M059J (cell line): ENCODE data around the gene MSRB2. TPM values are rescaled to one million over a fixed set of nuclear protein-coding genes. Genes with fewer than 3 reads are reported as not detected.

ENCODE experiments used
- DNase-seq: peaks from one replicate; pipeline ENCODE4 v3.0.0-alpha.2; 2012; ENCODE audit warnings: low read depth
- total RNA-seq: library from RNA; depleted of rRNA; stranded (reverse); fragments of >200 nt; shearing (Covaris generic); gene quantifications from 2 replicates; pipeline ENCODE4 v1.2.3, GENCODE V29; 2014

The MSRB2 gene
- total RNA-seq, 1 experiment from 2014 or later: 11.7 TPM

DNA sequence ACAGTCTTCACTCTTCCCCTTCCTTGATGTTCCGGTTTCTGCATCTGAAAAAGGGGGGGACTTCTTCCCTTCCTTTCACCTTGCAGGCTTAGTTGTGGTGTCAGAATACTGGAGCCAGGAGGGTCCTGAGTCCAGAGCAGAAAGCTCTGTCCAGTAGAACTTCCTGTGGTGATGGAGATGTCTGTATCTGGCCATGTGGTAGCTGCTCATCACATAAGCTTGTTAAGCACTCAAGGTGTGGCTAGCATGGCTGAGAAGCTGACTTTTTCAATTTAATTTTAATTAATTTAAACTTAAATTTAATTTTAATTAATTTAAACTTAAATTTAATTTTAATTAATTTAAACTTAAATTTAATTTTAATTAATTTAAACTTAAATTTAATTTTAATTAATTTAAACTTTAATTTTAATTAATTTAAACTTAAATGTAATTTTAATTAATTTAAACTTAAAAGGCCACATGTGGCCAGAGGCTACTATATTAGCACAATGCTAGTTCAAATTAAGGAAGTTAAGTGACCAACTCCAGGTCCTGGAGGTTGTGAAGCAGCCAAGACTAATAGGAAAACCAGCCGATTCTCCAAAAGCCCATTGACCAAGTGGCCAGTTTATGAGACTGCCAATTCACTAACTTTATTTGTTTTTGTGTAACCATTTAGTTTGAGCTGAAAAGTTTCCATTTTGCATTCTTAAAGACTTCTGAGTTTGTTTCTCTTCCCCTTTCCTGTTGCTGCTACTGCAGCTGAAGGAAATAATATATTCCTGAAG is 16.3 kb downstream of the MSRB2 start:
- no peak for DNase-seq

DNA sequence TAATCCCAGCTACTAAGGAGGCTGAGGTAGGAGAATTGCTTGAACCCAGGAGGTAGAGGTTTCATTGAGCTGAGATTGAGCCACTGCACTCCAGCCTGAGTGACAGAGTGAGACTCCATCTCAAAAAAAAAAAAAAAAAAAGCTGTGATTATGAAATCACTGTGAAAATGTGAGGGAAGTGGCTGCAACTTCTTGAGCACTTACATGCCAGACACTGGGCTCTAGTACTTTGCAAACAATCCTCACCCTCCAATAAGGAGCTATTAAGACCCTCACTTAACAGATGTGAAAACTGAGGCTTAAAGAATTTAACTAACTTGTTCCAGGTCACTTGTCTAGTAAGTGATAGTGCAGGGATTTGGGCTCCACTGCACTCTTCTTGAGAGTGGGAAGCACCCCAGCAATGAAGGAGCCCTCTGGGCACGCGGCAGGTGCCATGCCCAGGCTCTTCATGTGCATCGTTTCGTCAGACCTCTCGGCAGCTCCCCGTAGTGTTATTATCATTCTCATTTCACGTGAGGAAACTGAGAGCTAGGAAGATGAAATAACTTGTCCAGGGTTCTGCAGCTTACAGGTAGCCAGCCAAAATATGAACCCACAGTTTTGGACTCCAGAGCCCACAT is 19.0 kb downstream of the MSRB2 start:
- DNase-seq: no peak

DNA sequence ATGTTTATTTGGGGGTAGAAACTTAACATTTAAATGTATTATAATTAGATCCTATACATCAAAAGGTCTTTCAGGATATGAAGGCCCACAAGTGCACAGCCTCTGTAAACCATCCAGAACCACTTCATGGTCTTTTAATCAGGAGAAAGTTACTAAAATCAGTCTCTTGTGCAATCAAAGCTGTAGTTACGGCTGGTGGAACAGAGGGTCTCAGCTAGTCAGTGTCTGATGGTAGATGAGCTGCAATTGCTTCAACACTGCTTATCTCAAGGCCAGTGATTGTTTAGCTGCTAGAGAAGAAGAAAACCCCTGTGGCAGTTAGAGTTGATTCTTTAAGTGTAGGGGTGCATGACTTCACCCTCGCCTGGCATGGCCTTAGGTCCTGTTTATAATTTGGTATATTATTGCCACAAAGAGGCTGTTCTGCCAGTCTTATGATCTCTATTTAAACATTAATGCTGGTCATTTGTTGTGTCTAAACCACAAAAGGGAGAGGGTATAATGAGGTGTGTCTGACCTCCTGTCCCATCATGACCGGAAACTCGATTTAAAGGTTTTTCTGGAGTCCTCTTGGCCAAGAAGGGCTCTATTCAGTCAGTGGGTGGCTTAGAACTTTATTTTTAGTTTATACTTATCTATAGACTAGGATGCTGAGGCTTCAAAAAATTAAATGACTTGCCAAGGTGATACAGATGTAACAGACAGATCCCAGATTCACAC is 21.3 kb downstream of the MSRB2 start:
- no peak for DNase-seq

DNA sequence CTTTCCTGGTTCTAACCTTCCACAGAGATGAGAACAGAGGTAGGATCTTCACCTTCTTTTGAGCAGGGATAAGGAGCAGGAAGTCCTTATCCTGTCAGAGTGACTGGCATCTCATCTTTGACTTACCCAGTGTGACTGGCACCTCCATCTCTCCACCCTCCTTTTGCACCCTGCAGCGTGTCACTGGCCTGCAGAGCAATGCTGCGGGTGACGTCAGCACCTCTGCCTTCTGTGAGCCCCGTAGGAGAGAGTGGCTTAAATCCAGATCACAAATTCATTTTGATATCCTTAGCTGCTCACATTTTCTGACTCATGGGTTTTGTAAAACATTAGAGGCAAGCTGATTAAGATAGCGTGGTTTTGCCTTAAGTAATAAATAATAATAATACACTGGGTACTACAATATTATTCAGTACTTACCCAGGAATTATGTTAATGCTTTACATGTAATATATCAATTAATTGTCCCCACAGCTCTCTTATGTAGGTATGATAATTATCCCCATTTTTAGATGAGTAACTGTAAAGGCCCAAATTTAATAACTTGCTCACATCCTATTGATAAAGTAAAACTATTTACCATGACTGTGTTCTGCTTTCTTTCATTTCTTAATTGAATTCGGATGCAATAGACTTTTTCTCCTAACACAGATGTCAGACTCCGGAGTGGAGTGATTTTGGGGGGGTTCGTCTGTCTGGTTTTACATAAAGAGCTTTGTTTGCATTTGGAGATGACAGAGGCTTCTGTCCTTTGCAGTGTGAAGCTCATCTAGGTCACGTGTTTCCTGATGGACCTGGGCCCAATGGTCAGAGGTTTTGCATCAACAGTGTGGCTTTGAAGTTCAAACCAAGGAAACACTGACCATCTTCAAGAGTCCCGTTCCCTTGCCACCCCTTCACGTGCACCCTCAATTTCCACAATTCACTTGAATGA is 24.9 kb downstream of the MSRB2 start:
- no peak for DNase-seq

DNA sequence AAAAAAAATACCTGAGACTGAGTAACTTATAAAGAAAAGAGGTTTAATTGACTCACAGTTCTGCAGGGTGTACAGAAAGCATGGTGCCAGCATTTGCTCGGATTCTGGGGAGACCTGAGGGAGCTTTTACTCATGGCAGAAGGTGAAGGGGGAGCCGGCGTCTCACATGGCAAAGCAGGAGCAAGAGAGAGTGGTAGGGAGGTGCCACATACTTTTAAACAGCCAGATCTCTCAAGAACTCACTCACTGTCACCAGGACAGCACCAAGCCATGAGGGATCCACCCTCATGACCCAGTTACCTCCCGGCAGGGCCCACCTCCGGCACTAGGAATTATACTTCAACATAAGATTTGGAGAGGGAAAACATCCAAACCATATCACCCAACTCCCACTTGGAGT is 25.8 kb downstream of the MSRB2 start:
- no peak for DNase-seq

DNA sequence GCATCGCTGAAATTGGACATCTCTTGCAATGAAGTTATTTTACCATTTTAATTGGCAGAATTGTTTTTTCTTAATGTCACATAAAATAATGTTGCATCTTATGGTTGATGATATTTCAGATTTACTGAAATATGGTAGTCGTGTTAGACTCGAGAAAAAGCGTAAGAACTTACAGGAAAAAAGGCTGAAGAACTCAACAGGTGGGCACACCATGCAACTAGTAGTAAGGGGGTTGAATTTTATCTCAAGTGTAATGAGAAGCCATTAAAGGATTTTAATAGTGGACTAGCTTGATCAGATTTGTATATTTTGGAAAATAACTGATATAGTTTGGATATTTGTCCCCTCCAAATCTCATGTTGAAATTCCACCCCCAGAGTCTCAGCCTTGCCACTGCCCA is 41.1 kb downstream of the MSRB2 start:
- DNase-seq: no peak

DNA sequence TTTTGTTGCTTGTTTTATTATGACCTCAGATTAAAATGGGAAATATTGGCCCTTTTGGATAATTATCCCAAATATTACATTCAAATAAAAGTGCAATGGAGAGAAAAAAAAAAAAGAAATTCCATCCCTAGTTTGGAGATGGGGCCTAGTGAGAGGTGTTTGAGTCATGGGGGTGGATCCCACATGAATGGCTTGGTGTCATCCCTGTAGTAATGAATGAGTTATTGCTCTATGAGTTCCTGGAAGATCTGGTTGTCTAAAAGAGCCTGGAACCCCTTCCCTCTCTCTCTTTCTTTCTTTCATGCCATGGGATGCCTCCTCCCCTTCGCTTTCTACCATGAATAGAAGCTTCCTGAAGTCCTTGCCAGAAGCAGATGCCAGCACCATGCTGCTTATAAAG is 44.3 kb downstream of the MSRB2 start:
- DNase-seq: no peak

DNA sequence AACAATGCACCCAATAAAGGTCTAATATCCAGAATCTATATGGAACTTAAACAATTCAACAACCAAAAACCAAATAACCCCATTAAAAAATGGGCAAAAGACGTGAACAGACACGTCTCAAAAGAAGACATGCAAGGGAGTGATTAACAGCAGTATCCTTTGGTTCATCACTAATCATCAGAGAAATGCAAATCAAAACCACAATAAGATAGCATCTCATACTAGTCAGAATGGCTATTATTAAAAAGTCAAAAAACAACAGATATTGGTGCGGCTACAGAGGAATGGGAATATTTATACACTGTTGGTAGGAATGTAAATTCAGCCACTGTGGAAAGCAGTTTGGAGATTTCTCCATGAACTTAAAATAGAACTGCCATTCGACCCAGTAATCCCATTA is 46.6 kb downstream of the MSRB2 start:
- no peak for DNase-seq

DNA sequence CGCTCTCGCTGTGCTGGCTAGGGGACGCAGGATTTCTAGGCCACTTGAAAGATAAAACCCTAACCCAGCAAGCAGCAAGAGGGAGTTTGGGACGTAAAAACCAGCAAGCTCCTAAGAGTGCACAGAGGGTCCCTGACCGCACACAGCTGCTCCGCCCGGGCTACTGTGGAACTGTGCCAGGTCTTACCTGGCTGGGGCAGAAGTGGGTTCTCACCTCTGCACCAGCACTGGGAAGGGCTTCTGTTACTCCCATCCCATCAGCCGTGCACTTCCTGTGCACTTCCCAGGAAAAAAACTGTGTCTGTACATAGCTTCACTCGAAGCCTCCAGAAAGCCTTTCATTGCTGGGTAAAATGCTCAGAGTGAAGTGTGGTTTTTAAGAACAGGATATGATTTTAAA is 50.9 kb downstream of the MSRB2 start:
- DNase-seq: no peak

DNA sequence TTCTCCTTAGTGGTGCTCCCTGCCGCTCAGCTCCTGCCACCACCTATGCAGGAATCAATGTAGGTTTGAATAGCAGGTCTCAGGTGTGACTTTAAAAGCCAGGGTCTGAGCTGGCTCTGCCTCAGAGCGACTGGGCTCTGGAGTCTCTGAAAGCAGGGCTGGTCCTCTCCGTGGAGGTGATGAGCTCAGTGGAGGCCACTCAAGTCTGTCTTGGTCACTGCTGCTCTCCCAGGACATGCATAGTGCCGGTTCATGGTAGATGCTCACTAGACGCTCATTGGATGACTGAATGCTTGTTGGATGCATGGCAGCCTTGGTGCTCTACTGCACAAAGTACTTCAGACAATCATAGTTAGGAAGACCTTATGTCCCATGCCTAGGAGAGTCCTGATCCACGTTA is 51.7 kb downstream of the MSRB2 start:
- DNase-seq: no peak

DNA sequence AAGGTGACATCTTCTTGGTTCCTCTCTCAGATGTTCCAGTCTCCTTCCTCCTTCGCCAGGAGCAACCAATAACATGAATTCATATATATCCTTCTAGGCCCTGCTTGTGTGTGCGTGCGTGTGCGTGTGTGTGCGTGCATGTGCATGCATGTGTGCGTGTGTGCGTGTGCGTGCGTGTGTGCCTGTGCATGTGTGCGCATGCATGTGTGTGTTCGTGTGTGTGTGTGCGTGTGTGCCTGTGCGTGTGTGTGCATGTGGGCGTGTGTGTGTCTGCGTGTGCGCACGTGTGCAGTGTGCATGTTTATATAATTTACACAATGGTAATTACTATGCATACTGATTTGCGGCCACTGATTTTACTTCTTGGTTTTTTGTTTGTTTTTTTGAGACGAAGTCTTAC is 52.8 kb downstream of the MSRB2 start:
- no peak for DNase-seq

DNA sequence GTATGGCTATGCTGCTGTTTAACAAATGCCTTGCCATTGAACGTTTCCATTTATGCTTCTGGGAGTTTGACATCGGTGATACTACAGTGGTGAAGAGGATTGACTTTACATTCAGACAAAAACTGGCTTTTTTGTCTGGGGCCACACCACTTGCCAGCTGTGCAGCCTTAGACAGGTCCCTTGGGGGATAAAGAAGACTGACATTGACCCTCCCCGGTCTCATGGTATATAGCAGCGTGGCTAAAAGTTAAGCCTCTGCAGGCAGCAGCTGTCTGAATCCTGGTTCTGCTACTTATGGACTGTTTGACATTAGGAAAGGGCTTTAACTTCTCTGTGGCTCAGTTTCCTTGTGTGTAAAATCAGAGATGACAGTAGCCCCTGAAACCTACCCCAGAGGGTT is 54.7 kb downstream of the MSRB2 start:
- DNase-seq: no peak

DNA sequence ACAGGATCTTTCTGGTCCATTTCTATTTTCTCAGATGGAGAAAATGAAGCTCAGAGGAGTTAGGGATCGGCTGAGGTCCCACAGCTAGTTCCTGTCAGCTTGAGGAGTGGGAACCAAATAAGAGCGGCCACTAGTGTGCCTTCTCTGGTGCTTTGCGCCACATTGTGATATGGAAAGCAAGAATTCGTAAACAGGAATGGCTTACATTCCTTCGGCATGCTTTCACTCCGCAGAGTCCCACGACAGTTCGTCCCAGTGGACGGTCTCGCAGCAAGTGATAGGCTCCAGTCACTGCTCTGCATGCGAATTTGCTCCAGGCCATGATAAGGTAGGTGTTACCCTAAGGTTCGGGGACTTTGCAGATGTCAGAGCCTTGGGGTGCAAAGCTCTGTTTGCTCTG is 55.2 kb downstream of the MSRB2 start:
- no peak for DNase-seq

DNA sequence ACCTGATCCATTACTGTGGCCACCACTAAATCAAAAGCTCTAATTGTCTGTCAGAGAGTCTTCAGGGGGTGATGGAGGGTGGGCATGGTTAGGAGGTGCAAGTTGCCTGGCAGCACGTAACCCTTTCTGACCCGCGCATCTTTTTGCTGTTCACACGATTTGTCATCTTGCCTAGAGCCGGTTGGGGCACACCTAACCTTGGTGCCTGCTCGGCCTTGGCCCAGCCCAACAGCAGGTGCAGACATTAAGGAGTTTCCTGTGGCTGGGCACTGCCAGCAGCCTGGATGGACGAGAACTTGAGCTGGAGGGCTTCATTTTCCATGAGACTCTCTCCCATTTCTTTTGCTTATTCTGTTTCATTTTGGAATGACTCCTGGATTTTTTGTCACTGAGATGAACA is 55.7 kb downstream of the MSRB2 start:
- DNase-seq: no peak

DNA sequence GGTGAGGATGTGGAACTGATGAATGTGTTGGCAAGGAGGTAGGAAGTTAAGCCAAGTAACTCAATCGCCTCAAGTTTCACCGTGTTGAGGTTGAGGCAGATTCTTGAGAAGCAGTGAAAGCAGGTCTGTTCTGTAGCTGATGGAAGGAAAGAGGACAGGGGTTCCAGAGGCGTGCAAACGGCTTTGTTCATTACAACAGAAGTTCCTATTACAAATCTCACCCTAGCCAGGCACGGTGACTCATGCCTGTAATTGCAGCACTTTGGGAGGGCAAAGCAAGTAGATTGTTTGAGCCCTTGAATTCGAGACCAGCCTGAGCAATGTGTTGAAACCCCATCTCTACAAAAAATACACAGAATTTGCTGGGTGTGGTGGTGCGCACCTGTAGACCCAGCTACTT is 59.8 kb downstream of the MSRB2 start:
- DNase-seq: peak; percentile 26

DNA sequence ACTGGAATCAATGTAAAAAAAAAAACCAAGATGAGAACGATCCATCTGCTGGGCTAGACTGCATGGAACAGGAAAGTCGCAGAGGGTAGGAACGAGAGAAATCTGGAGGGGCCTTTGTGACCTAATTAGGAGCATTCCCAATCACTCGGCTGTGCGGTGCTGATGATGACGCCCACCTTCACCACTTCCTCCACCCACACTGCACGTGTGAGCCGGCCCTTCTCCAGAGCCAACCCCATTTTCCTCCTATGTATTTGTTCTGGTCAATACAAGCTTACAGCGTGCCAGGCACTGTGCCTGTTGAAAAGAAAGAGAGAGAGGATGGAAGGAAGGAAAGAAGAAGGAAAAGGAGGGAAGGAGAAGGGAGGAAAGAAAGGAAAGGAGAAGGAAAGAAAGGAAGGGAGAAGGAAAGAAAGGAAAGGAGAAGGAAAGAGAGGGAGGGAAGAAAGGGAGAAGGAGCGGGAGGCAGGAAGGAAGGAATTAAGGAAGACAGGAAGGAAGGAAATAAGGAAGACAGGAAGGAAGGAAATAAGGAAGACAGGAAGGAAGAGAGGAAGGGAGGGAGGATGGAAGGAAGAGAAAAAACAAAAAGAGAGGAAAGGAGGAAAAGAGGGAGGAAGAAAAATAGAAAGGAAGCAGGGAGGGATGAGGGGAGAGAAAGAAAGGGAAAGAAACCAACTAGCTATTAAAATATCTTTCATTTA is 61.2 kb downstream of the MSRB2 start:
- no peak for DNase-seq

DNA sequence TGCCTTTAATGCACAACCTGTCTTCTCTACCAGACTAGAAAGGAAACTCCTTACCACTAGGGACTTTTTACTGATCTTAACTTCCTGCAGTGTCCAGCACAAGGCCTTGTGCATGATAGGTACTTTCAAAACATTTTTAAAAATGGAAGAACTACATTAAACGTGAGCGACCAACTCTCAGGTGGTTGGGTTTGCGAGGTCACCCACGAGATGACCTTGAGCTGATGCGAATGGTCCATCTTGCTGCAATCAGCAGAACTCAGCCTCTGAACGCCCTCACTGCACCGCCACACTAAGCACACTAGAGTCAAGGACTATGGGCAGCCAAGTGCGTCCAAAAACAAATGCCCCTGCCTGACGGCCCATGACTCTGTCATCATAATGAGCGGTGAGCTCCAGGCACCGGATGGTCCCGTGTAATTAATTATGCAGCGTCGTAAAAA is 61.9 kb downstream of the MSRB2 start:
- no peak for DNase-seq

DNA sequence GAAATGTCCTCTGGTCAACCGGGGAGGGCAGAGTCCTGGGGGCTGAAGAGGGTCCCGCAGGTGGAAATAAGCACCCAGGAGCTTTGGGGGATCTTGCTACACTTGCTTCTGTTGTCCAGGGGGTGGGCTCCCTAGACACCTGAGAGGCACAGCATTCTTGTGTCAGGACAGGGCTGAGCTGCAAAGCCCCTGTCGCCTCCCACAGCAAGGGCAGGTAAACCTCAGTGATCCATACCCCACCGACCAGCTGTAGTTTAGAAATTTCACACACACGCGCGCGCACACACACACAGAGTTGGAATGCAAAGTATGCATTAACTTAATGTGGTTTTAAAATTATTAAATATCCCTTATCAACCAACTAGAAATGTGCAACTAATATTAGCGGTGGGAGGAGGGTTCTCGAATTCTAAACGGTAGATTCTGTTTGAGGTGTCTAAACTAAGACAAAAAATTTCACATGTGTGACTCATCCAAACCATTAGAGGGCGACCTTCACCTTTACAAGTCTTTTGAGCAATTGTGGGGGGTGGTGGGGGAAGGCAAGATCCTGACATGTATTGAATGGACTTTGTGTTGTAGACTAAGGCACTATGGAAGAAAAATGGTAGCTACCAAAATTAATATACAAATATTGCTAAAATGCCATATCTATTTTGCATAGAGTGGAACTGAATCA is 62.5 kb downstream of the MSRB2 start:
- peak; percentile 32 for DNase-seq

DNA sequence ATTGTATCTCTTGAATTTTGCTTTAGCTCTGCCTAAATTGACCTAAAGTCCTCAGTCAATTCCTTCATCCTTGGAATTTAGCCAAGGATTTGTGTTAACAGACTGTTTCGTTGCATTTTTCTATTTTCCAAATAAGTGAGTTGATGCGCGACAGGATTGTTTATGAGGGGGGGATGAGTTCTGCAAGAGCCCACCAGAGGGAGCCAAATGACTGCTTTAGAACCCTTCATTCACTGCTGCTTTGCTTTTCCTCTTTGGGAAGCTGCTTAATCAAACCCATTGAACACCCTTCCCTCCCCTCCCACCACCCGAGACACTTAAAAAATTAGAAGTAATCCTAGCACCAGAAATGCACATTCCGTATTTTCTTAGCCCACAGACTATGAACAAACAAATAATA is 63.0 kb downstream of the MSRB2 start:
- peak; percentile 40 for DNase-seq

DNA sequence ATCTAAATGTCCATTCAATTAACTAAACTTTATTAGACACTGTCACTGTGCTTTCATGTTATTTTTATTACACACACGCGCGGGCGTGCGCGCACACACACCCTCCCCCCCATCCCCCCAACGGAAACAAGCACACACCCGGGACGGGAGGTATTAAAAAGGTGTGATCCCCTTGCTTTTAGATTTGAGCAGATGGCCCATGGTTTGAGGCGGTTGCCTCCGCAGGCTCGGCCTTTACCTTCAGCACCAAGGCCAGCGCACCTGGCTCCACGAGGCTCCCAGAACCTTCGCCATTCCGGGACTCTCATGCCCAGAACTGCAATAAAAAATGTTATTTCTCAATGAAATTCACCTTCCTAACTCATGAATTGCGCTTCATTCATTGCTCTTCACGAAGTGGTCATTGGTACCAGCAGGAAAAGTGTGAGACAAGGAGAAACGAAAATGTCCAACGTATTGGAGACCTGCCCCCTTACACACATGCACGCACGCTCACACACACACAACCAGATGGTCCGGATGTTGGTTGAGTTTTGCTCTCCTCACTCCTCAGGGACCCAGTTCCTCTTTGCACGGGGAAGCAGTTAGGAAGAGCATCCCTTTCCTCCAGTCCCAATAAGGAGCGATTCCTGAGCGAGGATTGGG is 76.0 kb downstream of the MSRB2 start:
- DNase-seq: peak; percentile 3
